Activated CD4-positive, alpha-beta T cell treated with anti-CD3 and anti-CD28 coated beads, Interleukin-2, amount 10 ng/mL, durations not matched to agents 7 days and 5 days (primary cell): Measurements from ENCODE around the gene MTOR. TPM values are rescaled to one million over a fixed set of nuclear protein-coding genes. Genes with fewer than 3 reads are reported as not detected.

Source experiments
- CTCF ChIA-PET: fragments of 350-600 bp; sonication (Branson Sonifier 250); formaldehyde crosslinking; loops from one replicate; lab custom pipeline; 2021; ENCODE audit warnings: antibody characterized with exemption; lab: Charles Lee
- POLR2A ChIA-PET: fragments of 350-600 bp; sonication (Branson Sonifier 250); formaldehyde crosslinking; loops from one replicate; lab custom pipeline; 2021; ENCODE audit warnings: antibody characterized with exemption; lab: Charles Lee
- DNase-seq: peaks from one replicate; pipeline ENCODE4 v3.0.0-alpha.2; 2020
- H3K27ac Mint-ChIP-seq: one replicate; pipeline ENCODE4 v1.8.0; 2021; ENCODE audit warnings: mild to moderate bottlenecking, moderate library complexity, mixed read lengths
- H3K27me3 Mint-ChIP-seq: one replicate; pipeline ENCODE4 v1.8.0; 2021; ENCODE audit warnings: mixed read lengths
- H3K36me3 Mint-ChIP-seq: one replicate; pipeline ENCODE4 v1.8.0; 2021; ENCODE audit warnings: low read depth, mixed read lengths
- H3K4me1 Mint-ChIP-seq: one replicate; pipeline ENCODE4 v1.8.0; 2021; ENCODE audit warnings: mixed read lengths
- H3K4me3 Mint-ChIP-seq: one replicate; pipeline ENCODE4 v1.8.0; 2021; ENCODE audit warnings: mild to moderate bottlenecking, moderate library complexity, mixed read lengths
- H3K9me3 Mint-ChIP-seq: one replicate; pipeline ENCODE4 v1.8.0; 2021; ENCODE audit warnings: mixed read lengths
- total RNA-seq, 2 experiments: library from RNA; stranded (reverse); gene quantifications; one replicate each; pipeline ENCODE4 v1.2.3, GENCODE V29; 2021

The MTOR gene
- total RNA-seq, 2 experiments from 2014 or later, result 49.2 to 57.2 TPM

GRCh38 chr1:11204396-11205190, 57.8 kb downstream of the MTOR start:
- CTCF ChIA-PET, result interaction anchor here (1.0 kb wide), 1 partner anchor 506 kb away, joined by 3 read pairs; no protein-coding TSS in a partner anchor

GRCh38 chr1:11198851-11199594, 63.3 kb downstream of the MTOR start:
- POLR2A ChIA-PET, result no interaction called here

More at GRCh38 chr1:11204396-11205190, 57.8 kb downstream of the MTOR start:
- no peak overlapping the region for H3K4me3 Mint-ChIP-seq
- H3K36me3 Mint-ChIP-seq, result peaks cover 26% of the 10 kb centered on the region
- H3K9me3 Mint-ChIP-seq, result no peaks in the 10 kb centered on the region
- no peaks in the 10 kb centered on the region for H3K27me3 Mint-ChIP-seq
- no peak for DNase-seq
- H3K27ac Mint-ChIP-seq, result no peak overlapping the region
- H3K4me1 Mint-ChIP-seq, result no peaks in the 10 kb centered on the region
- POLR2A ChIA-PET, result no interaction called here

GRCh38 chr1:11198257-11198656, 64.1 kb downstream of the MTOR start:
- ChIA-PET CTCF (no interaction called here), POLR2A (no interaction called here)
- no peak overlapping the region for H3K27ac Mint-ChIP-seq
- no peaks in the 10 kb centered on the region for H3K27me3 Mint-ChIP-seq
- no peak overlapping the region for H3K4me3 Mint-ChIP-seq
- DNase-seq, result no peak
- H3K9me3 Mint-ChIP-seq, result no peaks in the 10 kb centered on the region
- H3K4me1 Mint-ChIP-seq, result no peaks in the 10 kb centered on the region
- peaks cover 31% of the 10 kb centered on the region for H3K36me3 Mint-ChIP-seq

More at GRCh38 chr1:11198851-11199594, 63.3 kb downstream of the MTOR start:
- H3K27ac Mint-ChIP-seq, result no peak overlapping the region
- no peak for DNase-seq
- no peaks in the 10 kb centered on the region for H3K4me1 Mint-ChIP-seq
- CTCF ChIA-PET, result no interaction called here
- peaks cover 36% of the 10 kb centered on the region for H3K36me3 Mint-ChIP-seq
- H3K27me3 Mint-ChIP-seq, result no peaks in the 10 kb centered on the region
- no peak overlapping the region for H3K4me3 Mint-ChIP-seq
- no peaks in the 10 kb centered on the region for H3K9me3 Mint-ChIP-seq

- no peak overlapping the region for H3K27ac Mint-ChIP-seq
- peaks cover 34% of the 10 kb centered on the region for H3K36me3 Mint-ChIP-seq
- H3K9me3 Mint-ChIP-seq, result no peaks in the 10 kb centered on the region
- H3K4me1 Mint-ChIP-seq, result no peaks in the 10 kb centered on the region
- no peak overlapping the region for H3K4me3 Mint-ChIP-seq
- no peak for DNase-seq
- H3K27me3 Mint-ChIP-seq, result no peaks in the 10 kb centered on the region
- ChIA-PET CTCF (interaction anchor here (0.6 to 0.7 kb wide), 2 partner anchors 24 to 287 kb away, joined by 3 read pairs; no protein-coding TSS in a partner anchor), POLR2A (no interaction called here)
Observed at GRCh38 chr1:11197359-11197758, 65.0 kb downstream of the MTOR start.

GRCh38 chr1:11196945-11197344, 65.4 kb downstream of the MTOR start:
- Mint-ChIP-seq H3K27ac (no peak overlapping the region), H3K9me3 (no peaks in the 10 kb centered on the region), H3K36me3 (peaks cover 35% of the 10 kb centered on the region), H3K27me3 (no peaks in the 10 kb centered on the region), H3K4me1 (no peaks in the 10 kb centered on the region), H3K4me3 (no peak overlapping the region)
- POLR2A ChIA-PET, result no interaction called here
- DNase-seq, result no peak
- CTCF ChIA-PET, result interaction anchor here (0.6 to 0.7 kb wide), 2 partner anchors 25 to 287 kb away, joined by 3 read pairs; no protein-coding TSS in a partner anchor

- H3K27me3 Mint-ChIP-seq, result no peaks in the 10 kb centered on the region
Observed at GRCh38 chr1:11194407-11195176, 67.8 kb downstream of the MTOR start.

GRCh38 chr1:11193376-11193775, 69.0 kb downstream of the MTOR start:
- H3K36me3 Mint-ChIP-seq, result peaks cover 24% of the 10 kb centered on the region
- POLR2A ChIA-PET, result no interaction called here

More at GRCh38 chr1:11194407-11195176, 67.8 kb downstream of the MTOR start:
- CTCF ChIA-PET, result interaction anchor here (0.7 kb wide), 1 partner anchor 34 kb away, joined by 3 read pairs; no protein-coding TSS in a partner anchor
- H3K9me3 Mint-ChIP-seq, result no peaks in the 10 kb centered on the region
- POLR2A ChIA-PET, result no interaction called here
- H3K36me3 Mint-ChIP-seq, result peaks cover 35% of the 10 kb centered on the region
- no peak for DNase-seq
- no peaks in the 10 kb centered on the region for H3K4me1 Mint-ChIP-seq
- no peak overlapping the region for H3K27ac Mint-ChIP-seq
- no peak overlapping the region for H3K4me3 Mint-ChIP-seq

GRCh38 chr1:11188858-11189451, 73.4 kb downstream of the MTOR start, which contains the start of gene ANGPTL7:
Gene ANGPTL7 (plus strand): TSS chr1:11189355. CDS start chr1:11189580, 225 bp downstream.
- ChIA-PET CTCF (interaction anchor here (1.5 kb wide), 1 partner anchor 15 kb away, joined by 3 read pairs; no protein-coding TSS in a partner anchor), POLR2A (no interaction called here)
- no peak within 1 kb of the TSS for H3K4me3 Mint-ChIP-seq
- no peaks in the 10 kb centered on the region for H3K4me1 Mint-ChIP-seq
- no peak for DNase-seq
- H3K27me3 Mint-ChIP-seq, result no peaks in the 10 kb centered on the region
- no peaks in the 10 kb centered on the region for H3K9me3 Mint-ChIP-seq
- no peak within 1 kb of the TSS for H3K27ac Mint-ChIP-seq
- H3K36me3 Mint-ChIP-seq, result peaks cover 14% of the 10 kb centered on the region

More at GRCh38 chr1:11193376-11193775, 69.0 kb downstream of the MTOR start:
- no peak overlapping the region for H3K4me3 Mint-ChIP-seq
- H3K27ac Mint-ChIP-seq, result no peak overlapping the region
- CTCF ChIA-PET, result no interaction called here
- H3K9me3 Mint-ChIP-seq, result no peaks in the 10 kb centered on the region
- no peaks in the 10 kb centered on the region for H3K27me3 Mint-ChIP-seq
- DNase-seq, result no peak
- no peaks in the 10 kb centered on the region for H3K4me1 Mint-ChIP-seq

GRCh38 chr1:11188381-11188780, 74.0 kb downstream of the MTOR start:
- Mint-ChIP-seq H3K27me3 (no peaks in the 10 kb centered on the region), H3K27ac (no peak overlapping the region), H3K4me3 (no peak overlapping the region), H3K4me1 (no peaks in the 10 kb centered on the region), H3K36me3 (peaks cover 14% of the 10 kb centered on the region), H3K9me3 (no peaks in the 10 kb centered on the region)
- no peak for DNase-seq
- ChIA-PET CTCF (no interaction called here), POLR2A (no interaction called here)

- CTCF ChIA-PET, result no interaction called here
- POLR2A ChIA-PET, result no interaction called here
- DNase-seq, result no peak
- Mint-ChIP-seq H3K4me3 (no peak overlapping the region), H3K27me3 (no peaks in the 10 kb centered on the region), H3K9me3 (no peaks in the 10 kb centered on the region), H3K27ac (no peak overlapping the region), H3K36me3 (peaks cover 14% of the 10 kb centered on the region), H3K4me1 (no peaks in the 10 kb centered on the region)
Observed at GRCh38 chr1:11187931-11188330, 74.4 kb downstream of the MTOR start.

- CTCF ChIA-PET, result interaction anchor here (1.1 kb wide), 1 partner anchor 61 kb away, joined by 3 read pairs; no protein-coding TSS in a partner anchor
- Mint-ChIP-seq H3K4me1 (no peaks in the 10 kb centered on the region), H3K27me3 (no peaks in the 10 kb centered on the region), H3K27ac (no peak overlapping the region), H3K4me3 (no peak overlapping the region), H3K36me3 (peaks cover 12% of the 10 kb centered on the region), H3K9me3 (no peaks in the 10 kb centered on the region)
- POLR2A ChIA-PET, result no interaction called here
- DNase-seq, result no peak
Observed at GRCh38 chr1:11187494-11187893, 74.9 kb downstream of the MTOR start.

- Mint-ChIP-seq H3K27me3 (no peaks in the 10 kb centered on the region), H3K4me1 (no peaks in the 10 kb centered on the region), H3K9me3 (no peaks in the 10 kb centered on the region), H3K4me3 (no peak overlapping the region), H3K27ac (no peak overlapping the region), H3K36me3 (peaks cover 11% of the 10 kb centered on the region)
- CTCF ChIA-PET, result interaction anchor here (1.1 kb wide), 1 partner anchor 61 kb away, joined by 3 read pairs; no protein-coding TSS in a partner anchor
- no peak for DNase-seq
- POLR2A ChIA-PET, result no interaction called here
Observed at GRCh38 chr1:11187000-11187399, 75.4 kb downstream of the MTOR start.
